D721Med (cell line): ENCODE measurements around the gene ANO3.

Experiments used
- DNase-seq: peaks from one replicate; pipeline ENCODE4 v3.0.0; 2011; ENCODE audit warnings: low spot score; ENCODE audit not compliant: insufficient read length
- FAIRE-seq: peaks from 2 replicates; lab custom pipeline; 2011; peaks lifted over from hg19 to GRCh38; lab: Jason Lieb, UNC
- CTCF ChIP-seq: IDR thresholded peaks from 2 replicates; pipeline ENCODE4 v1.5.1; 2012; ENCODE audit warnings: mild to moderate bottlenecking, control low read depth; ENCODE audit not compliant: insufficient read depth; ENCODE audit errors: missing control alignments

The ANO3 gene

GRCh38 chr11:26702406-26702805 lies 370.5 kb downstream of the ANO3 start:
- FAIRE-seq (no peak), DNase-seq (no peak)
- no peak for TF ChIP-seq CTCF

- no peak for FAIRE-seq
- DNase-seq: no peak
- TF ChIP-seq CTCF: no peak
These were observed 371.7 kb downstream of the ANO3 start for GRCh38 chr11:26703411-26704191.

GRCh38 chr11:26704249-26704648 lies 372.3 kb downstream of the ANO3 start:
- DNase-seq (no peak), FAIRE-seq (no peak)
- TF ChIP-seq CTCF: no peak

- FAIRE-seq (no peak), DNase-seq (no peak)
- no peak for TF ChIP-seq CTCF
These were observed 374.3 kb downstream of the ANO3 start for GRCh38 chr11:26706181-26706580.

GRCh38 chr11:26708736-26709456 lies 377.0 kb downstream of the ANO3 start:
- TF ChIP-seq CTCF: no peak
- no peak for DNase-seq
- FAIRE-seq: no peak

GRCh38 chr11:26710489-26710888 lies 378.6 kb downstream of the ANO3 start:
- FAIRE-seq: no peak
- TF ChIP-seq CTCF: no peak
- no peak for DNase-seq

GRCh38 chr11:26712497-26712896 lies 380.6 kb downstream of the ANO3 start:
- FAIRE-seq (no peak), DNase-seq (no peak)
- TF ChIP-seq CTCF: no peak
